ENCODE measurements around the gene LMBRD1. TPM values are rescaled to one million over a fixed set of nuclear protein-coding genes. Genes with fewer than 3 reads are reported as not detected.

Gene LMBRD1
- total and polyA plus RNA-seq, 2 of the 8 experiments (the other 6 are each of a cell fraction or from before 2014, with no cell fraction given), result 9.1 to 16.8 TPM

- Histone ChIP-seq H3K4me1 (replicated peaks in 1 of 4; ENCODE audit: control insufficient read depth in 3 of 4, insufficient read depth in 4 of 4, low read length in 3 of 4) (no peaks in the 10 kb centered on the region), H3K4me2 (ENCODE audit: insufficient read depth in 1 of 2, low read depth in 2 of 2, low read length in 2 of 2) (no peak overlapping the region), H3K4me3 (ENCODE audit: extremely low read depth in 1 of 4, insufficient read depth in 2 of 4, low read depth in 3 of 4, low read length in 4 of 4) (no peak overlapping the region), H3K79me1 (ENCODE audit: low read depth, low read length) (0 out of 2 replicates have a peak, but pooled peaks cover 4% of the 10 kb centered on the region), H4K8ac (ENCODE audit: extremely low read depth, insufficient read depth, low read length) (no peak overlapping the region), H3K18ac (ENCODE audit: extremely low read depth, low read length) (no peak overlapping the region), H2BK120ac (replicated peaks; ENCODE audit: low read depth, low read length) (no peak overlapping the region), H3K23ac (ENCODE audit: insufficient read length) (no peak overlapping the region), H2BK12ac (ENCODE audit: low read depth, low read length) (no peak overlapping the region), H2BK15ac (ENCODE audit: low read length) (no peak overlapping the region), H3K9ac (replicated peaks in 1 of 4; ENCODE audit: extremely low read depth in 1 of 4, low read depth in 3 of 4, low read length in 3 of 4) (no peak overlapping the region), H2AK5ac (ENCODE audit: low read depth, low read length) (no peak overlapping the region), H4K20me1 (replicated peaks in 1 of 2; ENCODE audit: control insufficient read depth in 1 of 2, insufficient read depth in 2 of 2, low read length in 2 of 2) (peaks cover 0 to 1% of the 10 kb centered on the region in 2 experiments), H3K27ac (ENCODE audit: low read depth, low read length) (no peak overlapping the region), H3K56ac (replicated peaks; ENCODE audit: insufficient read length, low read depth, low read length) (no peak overlapping the region), H3K23me2 (ENCODE audit: low read depth, low read length) (no peaks in the 10 kb centered on the region; the same call in 1 of the 2 replicates), H3K9me3 (ENCODE audit: insufficient read depth in 2 of 2, low read depth in 1 of 2, low read length in 1 of 2) (no peaks in the 10 kb centered on the region), H3K79me2 (ENCODE audit: control insufficient read depth in 1 of 2, insufficient read depth in 2 of 2, low read length in 2 of 2) (peaks cover 0 to 13% of the 10 kb centered on the region in 2 experiments; a peak in 2 of 4 replicates), H2BK20ac (ENCODE audit: low read length) (no peak overlapping the region), H3K27me3 (replicated peaks in 1 of 4; ENCODE audit: control insufficient read depth in 3 of 4, extremely low read depth in 1 of 4, insufficient read depth in 3 of 4, low read length in 3 of 4) (no peaks in the 10 kb centered on the region), H3K4ac (replicated peaks; ENCODE audit: insufficient read length, low read depth, low read length) (no peak overlapping the region), H3K36me3 (ENCODE audit: control insufficient read depth in 2 of 4, insufficient read depth in 4 of 4, low read length in 3 of 4) (peaks cover 0 to 3% (median 0%) of the 10 kb centered on the region in 4 experiments; a peak in 1 of 8 replicates), H3K14ac (ENCODE audit: insufficient read length) (no peak overlapping the region), H2AFZ (ENCODE audit: low read length) (no peak overlapping the region), H4K5ac (ENCODE audit: insufficient read length, low read depth, low read length) (no peak overlapping the region), H2BK5ac (ENCODE audit: low read depth, low read length) (no peak overlapping the region), H4K91ac (replicated peaks; ENCODE audit: insufficient read length, low read length) (no peak overlapping the region)
- POLR2A ChIA-PET (ENCODE audit: partially characterized antibody), result no interaction called here
- FAIRE-seq (no peak), DNase-seq (ENCODE audit: low read depth in 1 of 2, low spot score in 2 of 2) (no peak)
- 100% methylated on average over 1 of the region's 1 CpG; no CpG with 5 or more reads in 1 of the 2 experiments for WGBS, 2 experiments (ENCODE audit: extremely low coverage in 1 of 2, insufficient coverage in 1 of 2, insufficient read length in 1 of 2, insufficient replicate concordance in 2 of 2, low coverage in 1 of 2, low lambda C conversion rate in 2 of 2, missing lambda C conversion rate in 1 of 2)
- CTCF ChIA-PET (ENCODE audit: partially characterized antibody), result no interaction called here
- TF ChIP-seq CTBP2 (IDR thresholded peaks at IDR 0.05; ENCODE audit: borderline replicate concordance, insufficient read depth, insufficient read length, low read length) (no peak), FOSL1 (IDR thresholded peaks at IDR 0.05; ENCODE audit: insufficient read depth, low read depth, low read length) (no peak), SIX5 (IDR thresholded peaks at IDR 0.05; ENCODE audit: low read depth, low read length) (no peak), TCF12 (IDR thresholded peaks at IDR 0.05; ENCODE audit: low read depth, low read length) (no peak), CHD1 (IDR thresholded peaks at IDR 0.05; ENCODE audit: low read depth, low read length) (no peak)
Observed at GRCh38 chr6:69783108-69783507, 13.7 kb downstream of the LMBRD1 start.
